ENCODE results near the gene FAM217A. TPM values are rescaled to one million over a fixed set of nuclear protein-coding genes. Genes with fewer than 3 reads are reported as not detected.
A peak's percentile ranks its signal among the peaks of the same experiment; 100 is the strongest.

FAM217A gene
- total and polyA plus RNA-seq, 7 donors, result not detected

DNA sequence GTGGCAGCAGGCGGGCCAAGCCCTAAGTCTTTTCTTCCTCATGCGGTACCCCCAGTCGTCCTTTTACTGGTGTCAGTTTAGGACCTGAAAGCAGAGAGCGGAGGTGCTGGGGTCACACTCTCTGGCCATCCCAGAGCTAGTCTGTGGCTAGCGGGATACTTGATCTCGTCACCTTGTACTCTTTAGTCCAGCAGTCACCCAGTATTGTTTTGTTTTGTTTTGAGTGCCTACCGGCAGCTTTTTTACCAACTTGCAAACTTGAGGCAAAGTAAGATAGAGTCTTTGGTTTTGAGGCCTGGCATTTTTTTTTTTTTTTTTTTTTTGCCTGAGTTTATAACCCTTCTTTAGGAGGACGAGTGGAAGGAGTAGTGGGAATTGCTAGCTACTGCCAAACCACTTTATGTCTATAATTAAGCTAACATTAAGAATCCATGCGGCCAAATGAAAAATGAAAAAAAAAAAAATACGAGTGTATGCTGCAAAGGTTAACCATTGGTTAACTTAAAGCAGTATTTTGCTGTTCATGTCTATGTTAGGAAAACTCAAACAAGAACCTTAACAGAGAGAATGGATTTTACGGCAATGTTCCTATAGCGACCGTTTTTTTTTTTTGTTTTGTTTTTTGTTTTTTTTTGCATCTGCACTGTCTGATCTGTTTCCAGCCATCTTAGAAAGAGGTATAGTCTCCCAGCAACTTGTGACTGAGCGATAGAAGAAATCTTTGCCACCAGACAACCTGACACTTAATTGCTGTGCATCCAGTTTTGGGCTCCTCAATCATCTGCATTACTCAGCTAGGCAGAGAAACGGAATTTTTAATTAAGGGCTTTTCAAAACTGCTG lies 56.9 kb downstream of the FAM217A start:
- ATAC-seq, result peak; percentile 31 to 52 (median 40)
- Histone ChIP-seq H3K9me3 (no peaks in the 10 kb centered on the region), H3K4me3 (peak overlapping the region; percentile 86), H3K4me1 (peaks cover 58% of the 10 kb centered on the region), H3K36me3 (ENCODE audit: insufficient read depth in 1 of 2, low read depth in 1 of 2) (no peaks in the 10 kb centered on the region), H3K27ac (peak overlapping the region; percentile 96), H3K27me3 (ENCODE audit: insufficient read depth in 3 of 3, low read length in 2 of 3) (no peaks in the 10 kb centered on the region)
- DNase-seq, result no peak
- TF ChIP-seq, protein P1, sequence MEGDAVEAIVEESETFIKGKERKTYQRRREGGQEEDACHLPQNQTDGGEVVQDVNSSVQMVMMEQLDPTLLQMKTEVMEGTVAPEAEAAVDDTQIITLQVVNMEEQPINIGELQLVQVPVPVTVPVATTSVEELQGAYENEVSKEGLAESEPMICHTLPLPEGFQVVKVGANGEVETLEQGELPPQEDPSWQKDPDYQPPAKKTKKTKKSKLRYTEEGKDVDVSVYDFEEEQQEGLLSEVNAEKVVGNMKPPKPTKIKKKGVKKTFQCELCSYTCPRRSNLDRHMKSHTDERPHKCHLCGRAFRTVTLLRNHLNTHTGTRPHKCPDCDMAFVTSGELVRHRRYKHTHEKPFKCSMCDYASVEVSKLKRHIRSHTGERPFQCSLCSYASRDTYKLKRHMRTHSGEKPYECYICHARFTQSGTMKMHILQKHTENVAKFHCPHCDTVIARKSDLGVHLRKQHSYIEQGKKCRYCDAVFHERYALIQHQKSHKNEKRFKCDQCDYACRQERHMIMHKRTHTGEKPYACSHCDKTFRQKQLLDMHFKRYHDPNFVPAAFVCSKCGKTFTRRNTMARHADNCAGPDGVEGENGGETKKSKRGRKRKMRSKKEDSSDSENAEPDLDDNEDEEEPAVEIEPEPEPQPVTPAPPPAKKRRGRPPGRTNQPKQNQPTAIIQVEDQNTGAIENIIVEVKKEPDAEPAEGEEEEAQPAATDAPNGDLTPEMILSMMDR (IDR thresholded peaks at IDR 0.05), result no peak
- intact Hi-C loops (cut with DNase I), result no loop called here
- 2% methylated on average over 15 of the region's 15 CpGs for WGBS, 3 donors

DNA sequence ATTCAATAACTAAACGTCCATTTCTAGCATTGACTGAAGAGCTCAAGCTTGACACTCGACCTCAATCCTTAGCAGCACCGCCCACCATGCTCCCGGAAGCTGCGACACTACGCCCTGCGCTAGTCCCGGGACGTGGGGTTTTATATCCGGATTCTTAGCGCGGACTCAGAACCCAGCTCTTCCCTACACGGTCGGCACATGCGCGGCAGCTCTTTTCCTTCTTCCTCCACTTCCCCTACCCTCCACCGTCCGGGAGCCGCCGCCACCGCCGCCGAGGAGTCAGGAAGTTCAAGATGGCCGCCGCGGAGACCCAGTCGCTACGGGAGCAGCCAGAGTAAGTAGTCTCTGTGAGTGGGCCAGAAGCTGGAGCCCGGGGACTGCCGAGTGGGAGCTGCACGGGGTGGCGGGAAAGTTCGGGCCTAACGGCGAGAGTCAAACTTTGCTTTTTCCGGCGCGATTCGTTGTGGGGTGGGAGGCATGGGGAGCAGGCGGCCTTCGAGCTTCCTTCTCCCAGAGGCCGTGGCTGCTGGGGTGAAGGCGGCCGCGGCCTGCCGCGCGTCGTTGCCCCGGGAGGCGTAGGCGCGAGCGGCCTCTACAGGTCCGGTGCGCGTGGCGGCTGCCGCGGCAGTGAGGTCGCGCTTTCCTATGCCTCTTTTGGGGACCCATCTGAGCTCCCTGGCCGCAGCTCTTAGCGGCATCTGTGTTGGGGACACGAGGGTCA lies 57.6 kb downstream of the FAM217A start:
- H3K4me3 ChIP-seq, result peak overlapping the region; percentile 86
- ATAC-seq (peak; percentile 85 to 91 (median 86)), DNase-seq (peak; percentile 96 to 97)
- H3K4me1 ChIP-seq, result peaks cover 59% of the 10 kb centered on the region
- no peaks in the 10 kb centered on the region for H3K9me3 ChIP-seq
- no peaks in the 10 kb centered on the region for H3K36me3 ChIP-seq (ENCODE audit: insufficient read depth in 1 of 2, low read depth in 1 of 2)
- intact Hi-C loops (cut with DNase I), result no loop called here
- 0% methylated on average over 44 to 65 of the region's 65 CpGs for WGBS, 3 donors
- peak overlapping the region; percentile 96 for H3K27ac ChIP-seq
- TF ChIP-seq, protein P1 (IDR thresholded peaks at IDR 0.05), result peak; percentile 45
- no peaks in the 10 kb centered on the region for H3K27me3 ChIP-seq (ENCODE audit: insufficient read depth in 3 of 3, low read length in 2 of 3)

DNA sequence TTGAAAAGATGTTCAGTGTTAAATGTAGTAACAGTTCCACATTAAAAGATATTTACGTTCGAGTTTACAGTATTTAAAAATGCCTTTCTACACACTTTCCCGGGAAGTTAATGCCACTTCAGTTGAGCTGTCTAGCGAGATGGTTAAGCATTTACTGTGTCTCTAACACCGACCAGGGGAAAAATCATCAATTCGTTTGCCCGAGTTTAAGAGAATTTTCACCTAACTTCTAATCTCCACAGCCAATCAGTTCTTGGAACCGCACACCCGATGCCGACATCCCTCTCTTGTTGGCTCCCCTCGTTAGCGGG lies 58.2 kb downstream of the FAM217A start:
- no peaks in the 10 kb centered on the region for H3K36me3 ChIP-seq (ENCODE audit: insufficient read depth in 1 of 2, low read depth in 1 of 2)
- H3K4me1 ChIP-seq, result peaks cover 61% of the 10 kb centered on the region
- ATAC-seq, result no peak
- no peaks in the 10 kb centered on the region for H3K27me3 ChIP-seq (ENCODE audit: insufficient read depth in 3 of 3, low read length in 2 of 3)
- H3K4me3 ChIP-seq, result peak overlapping the region; percentile 86
- 1 to 2% (median 1%) methylated on average over 12 of the region's 12 CpGs for WGBS, 3 donors
- intact Hi-C loops (cut with DNase I), result no loop called here
- peak overlapping the region; percentile 96 for H3K27ac ChIP-seq
- DNase-seq, result no peak
- TF ChIP-seq, protein P1 (IDR thresholded peaks at IDR 0.05), result no peak
- H3K9me3 ChIP-seq, result no peaks in the 10 kb centered on the region

DNA sequence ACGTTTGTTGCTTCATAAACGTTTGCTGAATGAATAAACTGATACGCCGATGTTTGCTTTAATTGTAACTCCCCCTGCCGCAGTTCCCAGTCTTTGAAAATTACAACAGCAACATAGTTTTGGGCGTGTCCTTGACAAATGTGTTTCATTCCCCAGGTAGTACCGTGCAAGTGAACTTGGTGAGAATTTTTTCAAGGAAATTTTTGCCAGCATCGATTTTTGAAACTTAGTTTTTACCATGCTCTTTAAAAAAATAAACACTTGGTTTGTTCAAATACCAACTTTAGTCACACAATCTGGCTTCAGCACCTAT lies 60.1 kb downstream of the FAM217A start:
- H3K4me3 ChIP-seq, result peak overlapping the region; percentile 68
- no peaks in the 10 kb centered on the region for H3K27me3 ChIP-seq (ENCODE audit: insufficient read depth in 3 of 3, low read length in 2 of 3)
- peak overlapping the region; percentile 89 for H3K27ac ChIP-seq
- peaks cover 44% of the 10 kb centered on the region for H3K4me1 ChIP-seq
- no peaks in the 10 kb centered on the region for H3K9me3 ChIP-seq
- ATAC-seq (no peak), DNase-seq (no peak)
- TF ChIP-seq, protein P1 (IDR thresholded peaks at IDR 0.05), result no peak
- WGBS, 3 donors, result 0 to 1% (median 1%) methylated on average over 8 of the region's 8 CpGs
- intact Hi-C loops (cut with DNase I), result loop anchor here in 1 of 2 donors (1.0 kb wide), 1 partner anchor 11 kb away; no protein-coding TSS in a partner anchor
- peaks cover 0 to 5% of the 10 kb centered on the region in 2 donors for H3K36me3 ChIP-seq (ENCODE audit: insufficient read depth in 1 of 2, low read depth in 1 of 2)

Other genes with a start within 250 kb of the FAM217A start
- 10 to 100 TPM; 10.8 to 19.6 (median 12.4) TPM for gene FAM50B, start 229.8 kb downstream of the FAM217A start, total RNA-seq
- gene FAM50B, start 229.8 kb downstream of the FAM217A start, polyA plus RNA-seq, result 10 to 100 TPM; 10.1 to 16.4 (median 11.4) TPM
- 100 to 1,000 TPM in 3 of 4 donors, 10 to 100 TPM in 1; 77.3 to 118 (median 111) TPM for gene ECI2, start 56.4 kb upstream of the FAM217A start, total RNA-seq
- 100 to 1,000 TPM in 1 of 3 donors, 10 to 100 TPM in 2; 58.2 to 122 (median 90.4) TPM for gene ECI2, start 56.4 kb upstream of the FAM217A start, polyA plus RNA-seq